ENCODE data around the gene PLK3. TPM values are rescaled to one million over a fixed set of nuclear protein-coding genes. Genes with fewer than 3 reads are reported as not detected.

The PLK3 gene
- total RNA-seq, 1 donor from 2014 or later = 5.4 TPM

GRCh38 chr1:44775078-44775929, 24.9 kb upstream of the PLK3 start, which contains the start of gene RPS8:
Gene RPS8, plus strand, starts transcription at chr1:44775540. Its CDS starts 57 bp downstream, at chr1:44775597.
- Histone ChIP-seq H3K27me3 (ENCODE audit: low read depth) (no peaks in the 10 kb centered on the region), H3K4me1 (peaks cover 42% of the 10 kb centered on the region), H3K9me3 (replicated peaks) (no peaks in the 10 kb centered on the region), H3K36me3 (peaks cover 38% of the 10 kb centered on the region), H3K27ac (replicated peaks) (peak within 1 kb of the TSS; percentile 95), H3K4me3 (peak within 1 kb of the TSS; percentile 82)
- intact Hi-C loops (cut with micrococcal nuclease) = no loop called here
- DNase-seq = peak; percentile 91
- TF ChIP-seq, protein P1, sequence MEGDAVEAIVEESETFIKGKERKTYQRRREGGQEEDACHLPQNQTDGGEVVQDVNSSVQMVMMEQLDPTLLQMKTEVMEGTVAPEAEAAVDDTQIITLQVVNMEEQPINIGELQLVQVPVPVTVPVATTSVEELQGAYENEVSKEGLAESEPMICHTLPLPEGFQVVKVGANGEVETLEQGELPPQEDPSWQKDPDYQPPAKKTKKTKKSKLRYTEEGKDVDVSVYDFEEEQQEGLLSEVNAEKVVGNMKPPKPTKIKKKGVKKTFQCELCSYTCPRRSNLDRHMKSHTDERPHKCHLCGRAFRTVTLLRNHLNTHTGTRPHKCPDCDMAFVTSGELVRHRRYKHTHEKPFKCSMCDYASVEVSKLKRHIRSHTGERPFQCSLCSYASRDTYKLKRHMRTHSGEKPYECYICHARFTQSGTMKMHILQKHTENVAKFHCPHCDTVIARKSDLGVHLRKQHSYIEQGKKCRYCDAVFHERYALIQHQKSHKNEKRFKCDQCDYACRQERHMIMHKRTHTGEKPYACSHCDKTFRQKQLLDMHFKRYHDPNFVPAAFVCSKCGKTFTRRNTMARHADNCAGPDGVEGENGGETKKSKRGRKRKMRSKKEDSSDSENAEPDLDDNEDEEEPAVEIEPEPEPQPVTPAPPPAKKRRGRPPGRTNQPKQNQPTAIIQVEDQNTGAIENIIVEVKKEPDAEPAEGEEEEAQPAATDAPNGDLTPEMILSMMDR (IDR thresholded peaks at IDR 0.05; ENCODE audit: borderline replicate concordance) = no peak

GRCh38 chr1:44775930-44776729, 24.0 kb upstream of the PLK3 start:
- Histone ChIP-seq H3K9me3 (replicated peaks) (no peaks in the 10 kb centered on the region), H3K4me1 (peaks cover 42% of the 10 kb centered on the region), H3K4me3 (peak overlapping the region; percentile 82), H3K27me3 (ENCODE audit: low read depth) (no peaks in the 10 kb centered on the region), H3K27ac (replicated peaks) (peak overlapping the region; percentile 95), H3K36me3 (peaks cover 46% of the 10 kb centered on the region)
- TF ChIP-seq, protein P1 (IDR thresholded peaks at IDR 0.05; ENCODE audit: borderline replicate concordance) = no peak
- no peak for DNase-seq
- intact Hi-C loops (cut with micrococcal nuclease) = no loop called here

DNA sequence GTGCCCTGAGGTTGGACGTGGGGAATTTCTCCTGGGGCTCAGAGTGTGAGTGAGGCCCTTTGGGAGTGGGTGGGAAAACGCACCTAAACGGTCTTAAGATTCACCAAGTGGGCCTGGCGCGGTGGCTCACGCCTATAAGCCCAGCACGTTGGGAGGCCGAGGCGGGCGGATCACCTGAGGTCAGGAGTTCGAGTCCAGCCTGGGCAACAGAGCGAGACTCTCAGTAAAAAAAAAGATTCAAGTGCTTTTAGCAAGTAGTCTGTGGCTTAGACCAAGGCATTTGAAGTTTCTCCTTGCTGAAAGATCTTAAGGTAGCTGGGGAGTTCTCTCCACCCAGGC, 23.5 kb upstream of the PLK3 start:
- TF ChIP-seq, protein P1 (IDR thresholded peaks at IDR 0.05; ENCODE audit: borderline replicate concordance) = no peak
- Histone ChIP-seq H3K27ac (replicated peaks) (peak overlapping the region; percentile 95), H3K4me3 (peak overlapping the region; percentile 82), H3K9me3 (replicated peaks) (no peaks in the 10 kb centered on the region), H3K27me3 (ENCODE audit: low read depth) (no peaks in the 10 kb centered on the region), H3K36me3 (peaks cover 52% of the 10 kb centered on the region), H3K4me1 (peaks cover 42% of the 10 kb centered on the region)
- DNase-seq = no peak
- intact Hi-C loops (cut with micrococcal nuclease) = no loop called here

- no peak for DNase-seq
- TF ChIP-seq, protein P1 (IDR thresholded peaks at IDR 0.05; ENCODE audit: borderline replicate concordance) = no peak
Observed at GRCh38 chr1:44777547-44777946, 22.6 kb upstream of the PLK3 start.

DNA sequence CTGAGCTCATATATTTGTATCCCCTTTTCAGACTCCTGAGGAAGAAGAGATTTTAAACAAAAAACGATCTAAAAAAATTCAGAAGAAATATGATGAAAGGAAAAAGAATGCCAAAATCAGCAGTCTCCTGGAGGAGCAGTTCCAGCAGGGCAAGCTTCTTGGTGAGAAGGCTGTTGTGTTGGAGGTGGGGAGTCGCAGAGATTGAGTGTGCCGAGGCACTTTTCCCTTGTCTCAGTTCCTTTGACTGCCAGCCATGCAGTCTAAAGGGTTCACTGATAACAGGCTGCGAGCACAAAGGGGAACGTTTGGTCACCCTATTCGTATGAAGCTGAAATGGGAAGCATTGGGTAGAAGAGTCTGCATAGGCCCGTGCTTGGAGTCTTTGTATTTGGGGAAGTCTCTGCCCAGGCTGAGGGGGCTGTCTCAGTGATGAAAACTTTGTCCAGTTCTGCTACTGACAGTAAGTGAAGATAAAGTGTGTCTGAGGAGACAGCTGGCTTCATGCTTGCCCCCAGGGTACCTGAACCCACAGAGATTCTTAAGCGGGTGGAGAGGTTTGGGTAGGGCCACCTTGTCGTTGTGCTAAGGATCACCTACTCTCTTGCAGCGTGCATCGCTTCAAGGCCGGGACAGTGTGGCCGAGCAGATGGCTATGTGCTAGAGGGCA, 22.1 kb upstream of the PLK3 start:
- TF ChIP-seq, protein P1 (IDR thresholded peaks at IDR 0.05; ENCODE audit: borderline replicate concordance) = no peak
- Histone ChIP-seq H3K27ac (replicated peaks) (no peak overlapping the region), H3K4me3 (peak overlapping the region; percentile 5), H3K4me1 (peaks cover 42% of the 10 kb centered on the region), H3K27me3 (ENCODE audit: low read depth) (no peaks in the 10 kb centered on the region), H3K9me3 (replicated peaks) (no peaks in the 10 kb centered on the region), H3K36me3 (peaks cover 52% of the 10 kb centered on the region)
- no peak for DNase-seq
- intact Hi-C loops (cut with micrococcal nuclease) = no loop called here

More at GRCh38 chr1:44777547-44777946, 22.6 kb upstream of the PLK3 start:
- Histone ChIP-seq H3K36me3 (peaks cover 52% of the 10 kb centered on the region), H3K4me1 (peaks cover 42% of the 10 kb centered on the region), H3K4me3 (peak overlapping the region; percentile 5), H3K27me3 (ENCODE audit: low read depth) (no peaks in the 10 kb centered on the region), H3K9me3 (replicated peaks) (no peaks in the 10 kb centered on the region), H3K27ac (replicated peaks) (peak overlapping the region; percentile 22)
- intact Hi-C loops (cut with micrococcal nuclease) = no loop called here
